Neuronal stem cell (in vitro differentiated cells): ENCODE measurements around the gene QSER1.
"Not testable (repeated sequence)": the region's sequence is repeated elsewhere in the genome, so short reads cannot be mapped to it uniquely, and the experiment has no call there.

Experiments used
- DNase-seq: peaks from one replicate; pipeline ENCODE4 v3.0.0-alpha.2; 2013; ENCODE audit warnings: low spot score
- H2AFZ ChIP-seq: one replicate; pipeline ENCODE4 v1.6.1; 2013; ENCODE audit warnings: mild to moderate bottlenecking, low read length, inconsistent platforms
- H2AK5ac ChIP-seq: 2 replicates; pipeline ENCODE4 v1.6.1; 2013; ENCODE audit warnings: low read depth, mild to moderate bottlenecking, inconsistent platforms, low read length, moderate library complexity, mixed read lengths
- H2BK120ac ChIP-seq: 2 replicates; pipeline ENCODE4 v1.6.1; 2013; ENCODE audit warnings: low read depth, mild to moderate bottlenecking, inconsistent platforms, low read length, moderate library complexity, mixed read lengths
- H2BK12ac ChIP-seq: one replicate; pipeline ENCODE4 v1.6.1; 2013; ENCODE audit warnings: low read length, inconsistent platforms
- H2BK15ac ChIP-seq: 2 replicates; pipeline ENCODE4 v1.6.1; 2013; ENCODE audit warnings: mild to moderate bottlenecking, low read length, inconsistent platforms, mixed read lengths
- H2BK5ac ChIP-seq: one replicate; pipeline ENCODE4 v1.6.1; 2013; ENCODE audit warnings: inconsistent platforms, mild to moderate bottlenecking, low read length, moderate library complexity
- H3K14ac ChIP-seq: one replicate; pipeline ENCODE4 v1.6.1; 2013; ENCODE audit warnings: low read length, inconsistent platforms
- H3K18ac ChIP-seq: 2 replicates; pipeline ENCODE4 v1.6.1; 2013; ENCODE audit warnings: low read length, inconsistent platforms
- H3K23ac ChIP-seq: 2 replicates; pipeline ENCODE4 v1.6.1; 2013; ENCODE audit warnings: low read depth, mild to moderate bottlenecking, mixed read lengths, low read length, inconsistent platforms; ENCODE audit not compliant: poor library complexity
- H3K27ac ChIP-seq: replicated peaks from 3 replicates; pipeline ENCODE4 v1.5.1; 2013; ENCODE audit warnings: low read length, inconsistent platforms
- H3K27me3 ChIP-seq, 3 experiments: 2 replicates each; pipeline ENCODE4 v1.6.1; 2013; ENCODE audit warnings: low read length in 3 of 3, mild to moderate bottlenecking in 2 of 3, inconsistent platforms in 1 of 3, low read depth in 1 of 3, mixed read lengths in 1 of 3, moderate library complexity in 1 of 3; ENCODE audit not compliant: control insufficient read depth in 3 of 3, insufficient read depth in 3 of 3
- H3K36me3 ChIP-seq, 2 donors: replicated peaks in 1 of 2; 2 replicates each; pipeline ENCODE4 v1.6.1; 2013; ENCODE audit warnings: low read length in 2 of 2; ENCODE audit not compliant: control insufficient read depth in 2 of 2, insufficient read depth in 2 of 2
- H3K4ac ChIP-seq: 2 replicates; pipeline ENCODE4 v1.6.1; 2013; ENCODE audit warnings: inconsistent platforms, mild to moderate bottlenecking, low read length, moderate library complexity
- H3K4me1 ChIP-seq, 2 donors: 1 replicate in 1 of 2; 2 replicates in 1 of 2; pipeline ENCODE4 v1.6.1; 2013; ENCODE audit warnings: low read length in 2 of 2, low read depth in 1 of 2; ENCODE audit not compliant: control insufficient read depth in 2 of 2, insufficient read depth in 1 of 2
- H3K4me2 ChIP-seq: one replicate; pipeline ENCODE4 v1.6.1; 2013; ENCODE audit warnings: mild to moderate bottlenecking, low read length, inconsistent platforms; ENCODE audit not compliant: insufficient read depth, poor library complexity, severe bottlenecking
- H3K4me3 ChIP-seq, 2 donors: 2 replicates each; pipeline ENCODE4 v1.5.1; 2013; ENCODE audit warnings: low read length in 2 of 2, mild to moderate bottlenecking in 2 of 2, inconsistent platforms in 1 of 2, moderate library complexity in 1 of 2
- H3K79me1 ChIP-seq: one replicate; pipeline ENCODE4 v1.6.1; 2013; ENCODE audit warnings: low read depth, mild to moderate bottlenecking, inconsistent platforms, low read length, moderate library complexity
- H3K9ac ChIP-seq: one replicate; pipeline ENCODE4 v1.6.1; 2013; ENCODE audit warnings: mild to moderate bottlenecking, low read depth, low read length, inconsistent platforms; ENCODE audit not compliant: poor library complexity
- H3K9me3 ChIP-seq, 2 donors: replicated peaks in 1 of 2; 2 replicates each; pipeline versions ENCODE3 to v1.6.1; 2013; ENCODE audit warnings: low read length in 2 of 2, mild to moderate bottlenecking in 2 of 2, inconsistent platforms in 1 of 2, low read depth in 1 of 2, mixed read lengths in 1 of 2, moderate library complexity in 1 of 2; ENCODE audit not compliant: control insufficient read depth in 2 of 2, insufficient read depth in 1 of 2
- H4K8ac ChIP-seq: one replicate; pipeline ENCODE4 v1.6.1; 2013; ENCODE audit warnings: low read depth, mild to moderate bottlenecking, inconsistent platforms, low read length, moderate library complexity
- H4K91ac ChIP-seq: one replicate; pipeline ENCODE4 v1.6.1; 2013; ENCODE audit warnings: low read length, low read depth, mild to moderate bottlenecking, inconsistent platforms; ENCODE audit not compliant: poor library complexity
- WGBS, 2 donors: extraction: QIAGEN DNeasy Blood & Tissue Kit; methylation state at CpG; one replicate each; pipeline ENCODE4 v1.1.7; 2013; ENCODE audit warnings: missing lambda C conversion rate in 2 of 2, mixed read lengths in 1 of 2; ENCODE audit not compliant: insufficient read length in 2 of 2, insufficient replicate concordance in 1 of 2; ENCODE audit errors: extremely low coverage in 2 of 2; 5-methylcytosine and 5-hydroxymethylcytosine counted together

QSER1 gene

DNA sequence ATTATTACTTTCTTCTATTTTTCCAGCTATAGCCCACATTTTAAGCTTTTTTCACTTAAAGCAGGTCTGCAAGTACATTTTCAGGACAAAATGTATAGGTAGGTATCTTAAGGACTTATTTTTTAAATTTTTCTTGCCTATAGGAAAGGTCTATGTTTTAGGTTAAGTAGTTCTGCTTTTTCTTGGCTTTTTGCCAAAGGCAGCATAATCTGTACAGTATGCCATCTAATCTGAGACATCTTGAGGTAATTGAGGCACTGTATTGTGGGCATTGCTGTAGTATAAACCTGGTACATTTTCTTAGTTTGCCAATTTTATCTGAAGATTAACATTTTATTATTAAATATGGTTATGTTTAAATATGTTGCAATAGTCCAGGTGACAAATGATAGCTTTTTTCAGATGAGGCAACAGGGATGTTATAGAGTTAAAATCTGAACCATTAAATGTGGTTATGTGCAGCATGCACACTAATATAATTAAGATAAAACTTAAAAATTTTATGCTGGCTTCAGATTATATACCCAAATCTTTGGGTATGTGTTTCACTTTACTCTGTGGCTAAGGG, 42.9 kb downstream of the QSER1 start:
- Histone ChIP-seq H2AFZ (no peak overlapping the region), H2BK120ac (no peak overlapping the region), H3K79me1 (no peaks in the 10 kb centered on the region), H2AK5ac (no peak overlapping the region), H3K9me3 (peaks cover 0 to 13% of the 10 kb centered on the region in 2 donors), H2BK5ac (no peak overlapping the region), H2BK12ac (no peak overlapping the region), H3K18ac (no peak overlapping the region), H4K8ac (no peak overlapping the region), H2BK15ac (no peak overlapping the region), H3K9ac (no peak overlapping the region), H3K14ac (no peak overlapping the region), H3K27ac (no peak overlapping the region), H3K27me3 (no peaks in the 10 kb centered on the region), H3K23ac (no peak overlapping the region), H3K36me3 (peaks cover 30 to 98% of the 10 kb centered on the region in 2 donors), H3K4me3 (no peak overlapping the region), H3K4me2 (no peak overlapping the region), H3K4me1 (no peaks in the 10 kb centered on the region), H4K91ac (no peak overlapping the region), H3K4ac (no peak overlapping the region)
- DNase-seq: no peak

DNA sequence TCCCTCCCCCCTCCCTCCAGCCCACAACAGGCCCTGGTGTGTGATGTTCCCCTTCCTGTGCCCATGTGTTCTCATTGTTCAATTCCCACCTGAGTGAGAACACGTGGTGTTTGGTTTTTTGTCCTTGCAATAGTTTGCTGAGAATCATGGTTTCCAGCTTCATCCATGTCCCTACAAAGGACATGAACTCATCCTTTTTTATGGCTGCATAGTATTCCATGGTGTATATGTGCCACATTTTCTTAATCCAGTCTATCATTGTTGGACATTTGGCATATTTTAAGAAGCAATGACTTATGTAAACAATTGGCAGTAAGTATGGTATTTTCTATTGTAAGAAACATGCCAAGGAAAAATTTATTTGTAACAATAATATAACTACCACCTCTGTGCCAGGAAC, 43.6 kb downstream of the QSER1 start:
- not testable (repeated sequence) for H4K91ac ChIP-seq, H2BK5ac ChIP-seq, H3K27ac ChIP-seq, H3K4ac ChIP-seq, H3K79me1 ChIP-seq, H2AFZ ChIP-seq, H3K23ac ChIP-seq, H3K4me2 ChIP-seq, H2BK15ac ChIP-seq, H3K14ac ChIP-seq, H3K27me3 ChIP-seq, H3K4me3 ChIP-seq, H2BK120ac ChIP-seq, DNase-seq, H3K18ac ChIP-seq, H3K4me1 ChIP-seq, H3K9ac ChIP-seq, H2AK5ac ChIP-seq, H4K8ac ChIP-seq, H2BK12ac ChIP-seq
- Histone ChIP-seq H3K9me3 (peaks cover 0 to 13% of the 10 kb centered on the region in 2 donors), H3K36me3 (peaks cover 29 to 96% of the 10 kb centered on the region in 2 donors)
- no CpG with 5 or more reads among the region's 1 CpG for WGBS, 2 donors

GRCh38 chr11:32937283-32937682, 44.7 kb downstream of the QSER1 start:
- not testable (repeated sequence) for H2BK15ac ChIP-seq, H2BK12ac ChIP-seq, H2BK120ac ChIP-seq, H3K23ac ChIP-seq, H3K4ac ChIP-seq, H3K9ac ChIP-seq, H4K8ac ChIP-seq, H2AK5ac ChIP-seq, H2BK5ac ChIP-seq, H2AFZ ChIP-seq, H4K91ac ChIP-seq, H3K4me1 ChIP-seq, H3K14ac ChIP-seq, H3K27ac ChIP-seq, H3K4me2 ChIP-seq, H3K18ac ChIP-seq, H3K79me1 ChIP-seq, H3K27me3 ChIP-seq, H3K4me3 ChIP-seq, DNase-seq
- no CpG with 5 or more reads among the region's 3 CpGs for WGBS, 2 donors
- Histone ChIP-seq H3K9me3 (peaks cover 0 to 13% of the 10 kb centered on the region in 2 donors), H3K36me3 (peaks cover 21 to 85% of the 10 kb centered on the region in 2 donors)

DNA sequence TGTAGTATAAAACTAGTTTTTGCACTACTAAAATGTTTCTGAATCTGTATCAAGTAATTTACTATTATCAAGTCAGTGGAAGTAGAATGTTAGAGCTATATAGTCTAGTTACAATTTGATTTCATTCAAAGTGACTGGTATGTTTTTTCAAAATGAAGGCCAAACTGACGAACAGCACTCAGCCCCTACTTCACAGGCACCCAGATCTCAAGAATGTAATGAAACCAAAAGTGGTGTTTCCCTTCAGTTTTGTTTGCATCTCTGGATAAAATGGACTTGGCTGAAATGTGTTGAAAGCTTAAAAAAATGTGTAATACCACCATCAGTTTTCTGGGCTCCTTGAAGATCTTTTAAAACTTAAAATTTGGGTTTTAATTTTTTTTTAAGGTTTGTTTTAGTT, 46.4 kb downstream of the QSER1 start:
- Histone ChIP-seq H3K23ac (no peak overlapping the region), H3K27ac (no peak overlapping the region), H3K9me3 (peaks cover 0 to 13% of the 10 kb centered on the region in 2 donors), H3K9ac (no peak overlapping the region), H2AFZ (no peak overlapping the region), H4K91ac (no peak overlapping the region), H3K79me1 (no peaks in the 10 kb centered on the region), H3K18ac (no peak overlapping the region), H2BK12ac (no peak overlapping the region), H2AK5ac (no peak overlapping the region), H3K27me3 (no peaks in the 10 kb centered on the region), H3K36me3 (peaks cover 10 to 67% of the 10 kb centered on the region in 2 donors), H2BK15ac (no peak overlapping the region), H2BK120ac (no peak overlapping the region), H2BK5ac (no peak overlapping the region), H4K8ac (no peak overlapping the region), H3K4me3 (no peak overlapping the region), H3K4me2 (no peak overlapping the region), H3K14ac (no peak overlapping the region), H3K4ac (no peak overlapping the region), H3K4me1 (no peaks in the 10 kb centered on the region)
- WGBS, 2 donors: no CpG with 5 or more reads among the region's 1 CpG
- DNase-seq: no peak
